GM12878 (cell line): ENCODE data around the gene LDB2. TPM values are rescaled to one million over a fixed set of nuclear protein-coding genes. Genes with fewer than 3 reads are reported as not detected.

Experiments used
- ATAC-seq: fragments of 200-7000 bp; cut with Tn5 transposase; 3 replicates; pipeline ENCODE4 v1.9.1; 2020; ENCODE audit warnings: mild to moderate bottlenecking, moderate library complexity
- BruUV-seq: library from RNA; stranded (reverse); fragments of 400-500 nt; replicated peaks from 2 replicates; lab custom pipeline; 2021; lab: Mats Ljungman, UMichigan
- CTCF ChIA-PET: fragments of 300-600 bp; sonication (Branson Sonifier 250); formaldehyde crosslinking; extraction: SDS; loops from one replicate; lab custom pipeline; 2021; ENCODE audit warnings: inconsistent platforms; lab: Yijun Ruan, JAX
- POLR2A ChIA-PET: fragments of 350-600 bp; formaldehyde crosslinking; extraction: SDS; loops from one replicate; lab custom pipeline; 2021; ENCODE audit warnings: inconsistent platforms; lab: Charles Lee
- RAD21 ChIA-PET: fragments of 300-600 bp; sonication (Branson Sonifier 250); formaldehyde crosslinking; loops from one replicate; lab custom pipeline; 2023; ENCODE audit warnings: antibody characterized with exemption; ENCODE audit not compliant: unreplicated experiment; lab: Charles Lee
- SMC1A ChIA-PET: fragments of 300-600 bp; sonication (Branson Sonifier 250); formaldehyde crosslinking; loops from one replicate; lab custom pipeline; 2023; ENCODE audit not compliant: unreplicated experiment, uncharacterized antibody; lab: Charles Lee
- DNase-seq: peaks from one replicate; pipeline ENCODE4 v3.0.0-alpha.2; 2011; ENCODE audit warnings: low read depth, low spot score
- FAIRE-seq: peaks from 3 replicates; lab custom pipeline; 2011; peaks lifted over from hg19 to GRCh38; lab: Jason Lieb, UNC
- H2AFZ ChIP-seq: 2 replicates; pipeline ENCODE4 v1.6.0; 2011; ENCODE audit warnings: low read depth, low read length, control low read depth; ENCODE audit not compliant: control insufficient read depth
- H3K27ac ChIP-seq: 2 replicates; pipeline ENCODE4 v1.5.1; 2011; ENCODE audit warnings: control low read depth; ENCODE audit not compliant: control insufficient read depth, insufficient read depth
- H3K27me3 ChIP-seq, 2 experiments: replicated peaks in 1 of 2; 2 replicates each; pipeline versions ENCODE4 v1.6.0 to v1.6.1; 2011; ENCODE audit warnings: low read length in 1 of 2; ENCODE audit not compliant: control insufficient read depth in 2 of 2, insufficient read depth in 2 of 2
- H3K36me3 ChIP-seq, 2 experiments: 2 replicates each; pipeline ENCODE4 v1.5.1; 2011; ENCODE audit warnings: low read length in 1 of 2; ENCODE audit not compliant: control insufficient read depth in 2 of 2, insufficient read depth in 2 of 2
- H3K4me1 ChIP-seq: 2 replicates; pipeline ENCODE4 v1.6.1; 2011; ENCODE audit warnings: mild to moderate bottlenecking, low read length, moderate library complexity, mixed read lengths; ENCODE audit not compliant: control insufficient read depth, insufficient read depth
- H3K4me2 ChIP-seq: 2 replicates; pipeline ENCODE4 v1.6.0; 2011; ENCODE audit warnings: control low read depth; ENCODE audit not compliant: control insufficient read depth, insufficient read depth
- H3K4me3 ChIP-seq: fragments of 200-600 bp; sonication (generic); 2 replicates; pipeline ENCODE4 v1.5.1; 2016
- H3K79me2 ChIP-seq: 2 replicates; pipeline ENCODE4 v1.6.0; 2011; ENCODE audit warnings: low read length; ENCODE audit not compliant: control insufficient read depth, insufficient read depth
- H3K9ac ChIP-seq: 2 replicates; pipeline ENCODE4 v1.8.0; 2011; ENCODE audit warnings: low read length, control low read depth, mixed read lengths; ENCODE audit not compliant: control insufficient read depth, insufficient read depth
- H3K9me3 ChIP-seq: replicated peaks from 3 replicates; pipeline ENCODE4 v1.5.1; 2011; ENCODE audit warnings: mild to moderate bottlenecking, low read length; ENCODE audit not compliant: control insufficient read depth, insufficient read depth
- H4K20me1 ChIP-seq: 2 replicates; pipeline ENCODE4 v1.6.0; 2011; ENCODE audit not compliant: control insufficient read depth, insufficient read depth
- CBX5 ChIP-seq: sonication (generic); IDR thresholded peaks from 2 replicates; pipeline ENCODE4 v1.6.1; 2016; ENCODE audit warnings: low read depth, moderate library complexity, mild to moderate bottlenecking, inconsistent platforms
- CREB1 ChIP-seq: IDR thresholded peaks from 2 replicates; pipeline ENCODE4 v1.6.1; 2012; ENCODE audit warnings: low read depth, mild to moderate bottlenecking, inconsistent platforms
- EGR1 ChIP-seq, 2 experiments: IDR thresholded peaks; 1 replicate in 1 of 2; 2 replicates in 1 of 2; pipeline ENCODE4 v1.6.1; 2011 to 2012; ENCODE audit warnings: low read depth in 2 of 2, low read length in 2 of 2, borderline replicate concordance in 1 of 2, mild to moderate bottlenecking in 1 of 2, moderate library complexity in 1 of 2
- EP300 ChIP-seq, 2 experiments: fragments of 150-350 bp in 1 of 2; IDR thresholded peaks; 2 replicates each; pipeline ENCODE4 v1.6.1; 2011 to 2012; ENCODE audit warnings: low read depth in 2 of 2, low read length in 2 of 2, borderline replicate concordance in 1 of 2, improper control_type of control experiment in 1 of 2, inconsistent platforms in 1 of 2; ENCODE audit not compliant: control insufficient read depth in 1 of 2
- FOXM1 ChIP-seq: IDR thresholded peaks from 2 replicates; pipeline ENCODE4 v1.6.1; 2012; ENCODE audit warnings: low read depth, mild to moderate bottlenecking, inconsistent platforms, low read length, moderate library complexity
- ZNF622 ChIP-seq: fragments of 450-650 bp; IDR thresholded peaks from 2 replicates; pipeline ENCODE4 v1.6.1; 2017; ENCODE audit warnings: mild to moderate bottlenecking, inconsistent platforms
- WGBS: methylation state at CpG from one replicate; pipeline ENCODE4 v1.1.6; 2016; ENCODE audit warnings: low lambda C conversion rate; ENCODE audit not compliant: insufficient replicate concordance, insufficient coverage; ENCODE audit errors: missing lambda C conversion rate; 5-methylcytosine and 5-hydroxymethylcytosine counted together
- in situ Hi-C: fragments of 300-500 bp; cut with MboI; formaldehyde crosslinking; loops from 9 replicates; pipeline ENCODE4 v1.14.3; 2018; ENCODE audit warnings: mixed read lengths
- intact Hi-C: fragments of 100-400 bp; cut with micrococcal nuclease; formaldehyde crosslinking; loops from one replicate; pipeline ENCODE4 v1.14.2; 2022; ENCODE audit not compliant: unreplicated experiment
- polyA plus RNA-seq, 11 experiments: library from polyadenylated mRNA; depleted of rRNA in 4 of 11; unstranded in 6 of 11; stranded (reverse) in 5 of 11; fragments of >200 nt; fragmentation: Nextera tagmentation in 4 of 11; fragmentation: Illumina TruSeq in 1 of 11; extraction: Ambion mirVana in 4 of 11; extraction: Trizol in 1 of 11; gene quantifications; 1 replicate in 1 of 11; 2 replicates in 10 of 11; pipeline versions ENCODE4 v1.2.1 to v1.2.3, GENCODE V29; 2011 to 2016; ENCODE audit warnings: inconsistent platforms in 2 of 11, missing spikeins in 2 of 11, low read depth in 1 of 11
- total RNA-seq, 4 experiments: library from RNA; depleted of rRNA in 3 of 4; stranded (reverse); fragments of >200 nt in 3 of 4; fragmentation: Illumina TruSeq in 1 of 4; extraction: Trizol in 1 of 4; gene quantifications; 2 replicates each; pipeline versions ENCODE4 v1.2.1 to v1.2.3, GENCODE V29; 2013 to 2021
- TF ChIP-seq, protein P1 (sequence below): fragments of 450-650 bp; IDR thresholded peaks from 2 replicates; pipeline ENCODE4 v1.6.1; 2018; ENCODE audit warnings: borderline replicate concordance, mild to moderate bottlenecking; ENCODE audit not compliant: partially characterized antibody
- TF ChIP-seq, protein P2 (sequence below): fragments of 450-650 bp; IDR thresholded peaks from 2 replicates; pipeline ENCODE4 v1.6.1; 2016; ENCODE audit warnings: mild to moderate bottlenecking, moderate library complexity, borderline replicate concordance
- TF ChIP-seq, protein P3 (sequence below): fragments of 150-350 bp; IDR thresholded peaks from 2 replicates; pipeline ENCODE4 v1.6.1; 2016; ENCODE audit warnings: low read depth, low read length

LDB2 gene
- total and polyA plus RNA-seq, 10 of the 15 experiments (the other 5 are each of a cell fraction or from before 2014, with no cell fraction given), result 0.15 TPM; not detected in 9

DNA sequence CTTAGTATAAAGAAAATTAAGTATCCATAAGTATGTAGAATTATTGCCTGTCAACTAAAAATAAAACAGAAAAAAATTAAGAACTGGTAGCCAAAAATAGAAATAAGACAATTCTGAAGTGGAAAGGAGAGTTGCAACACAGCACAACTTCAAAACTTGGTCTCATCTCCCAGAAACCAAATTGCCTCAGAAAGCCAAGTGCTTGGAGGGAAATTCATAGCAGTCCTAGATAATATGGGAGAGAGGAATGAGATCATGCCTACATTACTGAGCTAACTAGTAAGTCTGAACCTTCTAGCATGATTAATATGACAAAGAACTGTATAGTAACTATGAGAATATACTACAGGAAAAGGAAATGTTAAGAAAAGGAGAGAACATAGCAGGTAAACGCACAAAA lies 256.5 kb downstream of the LDB2 start:
- Histone ChIP-seq H3K9me3 (no peaks in the 10 kb centered on the region), H3K27ac (no peak overlapping the region), H3K4me3 (no peak overlapping the region), H3K27me3 (no peaks in the 10 kb centered on the region), H3K4me2 (no peak overlapping the region), H3K9ac (no peak overlapping the region), H3K4me1 (no peaks in the 10 kb centered on the region), H3K79me2 (no peaks in the 10 kb centered on the region), H3K36me3 (no peaks in the 10 kb centered on the region), H4K20me1 (no peaks in the 10 kb centered on the region), H2AFZ (no peak overlapping the region)
- ChIA-PET RAD21 (no interaction called here), CTCF (interaction anchor here (0.6 to 1.8 kb wide), 2 partner anchors 24 to 233 kb away, joined by 4 read pairs; no protein-coding TSS in a partner anchor), SMC1A (no interaction called here), POLR2A (no interaction called here)
- no peak for FAIRE-seq
- DNase-seq, result no peak
- intact Hi-C loops (no loop called here), in situ Hi-C loops (no loop called here)
- ATAC-seq, result no peak
- BruUV-seq, result no TSS peak
- TF ChIP-seq ZNF622, result no peak
- no peak for TF ChIP-seq FOXM1
- TF ChIP-seq, protein P1, sequence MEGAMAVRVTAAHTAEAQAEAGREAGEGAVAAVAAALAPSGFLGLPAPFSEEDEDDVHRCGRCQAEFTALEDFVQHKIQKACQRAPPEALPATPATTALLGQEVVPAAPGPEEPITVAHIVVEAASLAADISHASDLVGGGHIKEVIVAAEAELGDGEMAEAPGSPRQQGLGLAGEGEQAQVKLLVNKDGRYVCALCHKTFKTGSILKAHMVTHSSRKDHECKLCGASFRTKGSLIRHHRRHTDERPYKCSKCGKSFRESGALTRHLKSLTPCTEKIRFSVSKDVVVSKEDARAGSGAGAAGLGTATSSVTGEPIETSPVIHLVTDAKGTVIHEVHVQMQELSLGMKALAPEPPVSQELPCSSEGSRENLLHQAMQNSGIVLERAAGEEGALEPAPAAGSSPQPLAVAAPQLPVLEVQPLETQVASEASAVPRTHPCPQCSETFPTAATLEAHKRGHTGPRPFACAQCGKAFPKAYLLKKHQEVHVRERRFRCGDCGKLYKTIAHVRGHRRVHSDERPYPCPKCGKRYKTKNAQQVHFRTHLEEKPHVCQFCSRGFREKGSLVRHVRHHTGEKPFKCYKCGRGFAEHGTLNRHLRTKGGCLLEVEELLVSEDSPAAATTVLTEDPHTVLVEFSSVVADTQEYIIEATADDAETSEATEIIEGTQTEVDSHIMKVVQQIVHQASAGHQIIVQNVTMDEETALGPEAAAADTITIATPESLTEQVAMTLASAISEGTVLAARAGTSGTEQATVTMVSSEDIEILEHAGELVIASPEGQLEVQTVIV, result no peak
- TF ChIP-seq CBX5, result no peak
- TF ChIP-seq, protein P2, sequence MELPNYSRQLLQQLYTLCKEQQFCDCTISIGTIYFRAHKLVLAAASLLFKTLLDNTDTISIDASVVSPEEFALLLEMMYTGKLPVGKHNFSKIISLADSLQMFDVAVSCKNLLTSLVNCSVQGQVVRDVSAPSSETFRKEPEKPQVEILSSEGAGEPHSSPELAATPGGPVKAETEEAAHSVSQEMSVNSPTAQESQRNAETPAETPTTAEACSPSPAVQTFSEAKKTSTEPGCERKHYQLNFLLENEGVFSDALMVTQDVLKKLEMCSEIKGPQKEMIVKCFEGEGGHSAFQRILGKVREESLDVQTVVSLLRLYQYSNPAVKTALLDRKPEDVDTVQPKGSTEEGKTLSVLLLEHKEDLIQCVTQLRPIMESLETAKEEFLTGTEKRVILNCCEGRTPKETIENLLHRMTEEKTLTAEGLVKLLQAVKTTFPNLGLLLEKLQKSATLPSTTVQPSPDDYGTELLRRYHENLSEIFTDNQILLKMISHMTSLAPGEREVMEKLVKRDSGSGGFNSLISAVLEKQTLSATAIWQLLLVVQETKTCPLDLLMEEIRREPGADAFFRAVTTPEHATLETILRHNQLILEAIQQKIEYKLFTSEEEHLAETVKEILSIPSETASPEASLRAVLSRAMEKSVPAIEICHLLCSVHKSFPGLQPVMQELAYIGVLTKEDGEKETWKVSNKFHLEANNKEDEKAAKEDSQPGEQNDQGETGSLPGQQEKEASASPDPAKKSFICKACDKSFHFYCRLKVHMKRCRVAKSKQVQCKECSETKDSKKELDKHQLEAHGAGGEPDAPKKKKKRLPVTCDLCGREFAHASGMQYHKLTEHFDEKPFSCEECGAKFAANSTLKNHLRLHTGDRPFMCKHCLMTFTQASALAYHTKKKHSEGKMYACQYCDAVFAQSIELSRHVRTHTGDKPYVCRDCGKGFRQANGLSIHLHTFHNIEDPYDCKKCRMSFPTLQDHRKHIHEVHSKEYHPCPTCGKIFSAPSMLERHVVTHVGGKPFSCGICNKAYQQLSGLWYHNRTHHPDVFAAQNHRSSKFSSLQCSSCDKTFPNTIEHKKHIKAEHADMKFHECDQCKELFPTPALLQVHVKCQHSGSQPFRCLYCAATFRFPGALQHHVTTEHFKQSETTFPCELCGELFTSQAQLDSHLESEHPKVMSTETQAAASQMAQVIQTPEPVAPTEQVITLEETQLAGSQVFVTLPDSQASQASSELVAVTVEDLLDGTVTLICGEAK, result no peak
- no peak for TF ChIP-seq EGR1 (IDR thresholded peaks at IDR 0.05; ENCODE audit: borderline replicate concordance in 1 of 2, low read depth in 2 of 2, low read length in 2 of 2)
- TF ChIP-seq EP300 (IDR thresholded peaks at IDR 0.05; ENCODE audit: borderline replicate concordance in 1 of 2, control insufficient read depth in 1 of 2, low read depth in 2 of 2, low read length in 2 of 2), result no peak
- TF ChIP-seq, protein P3, sequence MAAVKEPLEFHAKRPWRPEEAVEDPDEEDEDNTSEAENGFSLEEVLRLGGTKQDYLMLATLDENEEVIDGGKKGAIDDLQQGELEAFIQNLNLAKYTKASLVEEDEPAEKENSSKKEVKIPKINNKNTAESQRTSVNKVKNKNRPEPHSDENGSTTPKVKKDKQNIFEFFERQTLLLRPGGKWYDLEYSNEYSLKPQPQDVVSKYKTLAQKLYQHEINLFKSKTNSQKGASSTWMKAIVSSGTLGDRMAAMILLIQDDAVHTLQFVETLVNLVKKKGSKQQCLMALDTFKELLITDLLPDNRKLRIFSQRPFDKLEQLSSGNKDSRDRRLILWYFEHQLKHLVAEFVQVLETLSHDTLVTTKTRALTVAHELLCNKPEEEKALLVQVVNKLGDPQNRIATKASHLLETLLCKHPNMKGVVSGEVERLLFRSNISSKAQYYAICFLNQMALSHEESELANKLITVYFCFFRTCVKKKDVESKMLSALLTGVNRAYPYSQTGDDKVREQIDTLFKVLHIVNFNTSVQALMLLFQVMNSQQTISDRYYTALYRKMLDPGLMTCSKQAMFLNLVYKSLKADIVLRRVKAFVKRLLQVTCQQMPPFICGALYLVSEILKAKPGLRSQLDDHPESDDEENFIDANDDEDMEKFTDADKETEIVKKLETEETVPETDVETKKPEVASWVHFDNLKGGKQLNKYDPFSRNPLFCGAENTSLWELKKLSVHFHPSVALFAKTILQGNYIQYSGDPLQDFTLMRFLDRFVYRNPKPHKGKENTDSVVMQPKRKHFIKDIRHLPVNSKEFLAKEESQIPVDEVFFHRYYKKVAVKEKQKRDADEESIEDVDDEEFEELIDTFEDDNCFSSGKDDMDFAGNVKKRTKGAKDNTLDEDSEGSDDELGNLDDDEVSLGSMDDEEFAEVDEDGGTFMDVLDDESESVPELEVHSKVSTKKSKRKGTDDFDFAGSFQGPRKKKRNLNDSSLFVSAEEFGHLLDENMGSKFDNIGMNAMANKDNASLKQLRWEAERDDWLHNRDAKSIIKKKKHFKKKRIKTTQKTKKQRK, result no peak
- no peak for TF ChIP-seq CREB1
- WGBS, result 5% methylated on average over 1 of the region's 1 CpG
